ENCODE data around the gene CAMTA1.

The CAMTA1 gene

DNA sequence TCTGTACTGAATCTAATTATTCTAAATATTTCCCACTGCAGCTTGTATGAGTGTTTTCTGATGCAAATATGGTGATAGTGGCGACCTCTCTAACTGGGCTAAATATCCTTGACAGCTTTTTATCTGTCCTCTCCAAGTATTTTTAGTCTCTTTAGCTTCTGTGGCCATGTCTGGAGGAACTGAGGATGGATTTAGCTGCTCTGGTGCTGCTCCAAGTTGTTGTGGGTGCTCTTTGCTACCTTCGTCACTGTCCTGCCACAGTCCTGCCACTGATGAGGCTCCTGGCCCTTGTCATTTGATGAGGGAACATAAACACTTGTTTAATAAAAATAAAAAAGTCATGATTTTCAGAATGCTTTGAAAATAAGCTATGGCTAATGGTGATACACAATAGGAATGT lies 15.9 kb downstream of the CAMTA1 start:
- H3K4me3 ChIP-seq (ENCODE audit: low read depth, low read length) = no peak overlapping the region
- TF ChIP-seq, protein P1, sequence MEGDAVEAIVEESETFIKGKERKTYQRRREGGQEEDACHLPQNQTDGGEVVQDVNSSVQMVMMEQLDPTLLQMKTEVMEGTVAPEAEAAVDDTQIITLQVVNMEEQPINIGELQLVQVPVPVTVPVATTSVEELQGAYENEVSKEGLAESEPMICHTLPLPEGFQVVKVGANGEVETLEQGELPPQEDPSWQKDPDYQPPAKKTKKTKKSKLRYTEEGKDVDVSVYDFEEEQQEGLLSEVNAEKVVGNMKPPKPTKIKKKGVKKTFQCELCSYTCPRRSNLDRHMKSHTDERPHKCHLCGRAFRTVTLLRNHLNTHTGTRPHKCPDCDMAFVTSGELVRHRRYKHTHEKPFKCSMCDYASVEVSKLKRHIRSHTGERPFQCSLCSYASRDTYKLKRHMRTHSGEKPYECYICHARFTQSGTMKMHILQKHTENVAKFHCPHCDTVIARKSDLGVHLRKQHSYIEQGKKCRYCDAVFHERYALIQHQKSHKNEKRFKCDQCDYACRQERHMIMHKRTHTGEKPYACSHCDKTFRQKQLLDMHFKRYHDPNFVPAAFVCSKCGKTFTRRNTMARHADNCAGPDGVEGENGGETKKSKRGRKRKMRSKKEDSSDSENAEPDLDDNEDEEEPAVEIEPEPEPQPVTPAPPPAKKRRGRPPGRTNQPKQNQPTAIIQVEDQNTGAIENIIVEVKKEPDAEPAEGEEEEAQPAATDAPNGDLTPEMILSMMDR (IDR thresholded peaks at IDR 0.05; ENCODE audit: low read depth, low read length) = no peak

DNA sequence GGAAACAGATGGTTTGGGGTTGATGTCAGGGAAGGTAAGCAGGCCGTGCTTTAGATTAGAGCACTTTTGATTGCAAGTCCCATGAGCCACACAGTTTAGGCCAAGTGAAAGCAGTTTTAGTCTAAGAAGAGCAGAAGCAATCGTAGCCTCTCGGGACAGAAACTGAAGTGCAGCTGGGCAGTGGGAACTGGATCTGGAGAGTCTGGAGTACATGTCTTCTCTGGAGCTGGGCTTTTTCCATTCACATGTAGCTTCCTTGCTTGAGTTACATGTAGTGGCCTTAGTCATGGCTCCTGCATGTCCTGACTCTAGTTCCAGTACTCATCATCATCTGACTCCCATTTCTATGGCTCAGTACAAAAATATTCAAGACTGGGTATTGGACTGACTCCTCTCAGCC lies 16.7 kb downstream of the CAMTA1 start:
- TF ChIP-seq, protein P1 (IDR thresholded peaks at IDR 0.05; ENCODE audit: low read depth, low read length) = no peak
- H3K4me3 ChIP-seq (ENCODE audit: low read depth, low read length) = no peak overlapping the region

DNA sequence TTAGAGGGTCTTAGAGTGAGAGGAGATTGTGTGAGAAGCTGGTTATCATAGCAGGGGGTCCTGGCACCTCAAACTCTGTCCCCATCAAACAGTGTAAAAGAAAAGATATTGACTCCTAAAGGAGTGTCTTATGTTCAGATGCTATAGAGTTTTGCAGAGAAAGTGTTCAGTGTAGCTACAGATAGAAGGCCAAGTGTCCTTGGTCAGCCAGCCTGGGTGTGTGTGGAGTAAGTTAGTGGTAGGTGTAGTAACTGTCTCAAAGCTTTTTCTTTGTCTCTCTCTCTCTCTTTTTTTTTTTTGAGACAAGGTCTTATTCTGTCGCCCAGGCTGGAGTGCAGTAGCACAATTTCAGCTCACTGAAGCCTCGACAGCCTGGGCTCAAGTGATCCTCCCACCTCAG lies 17.2 kb downstream of the CAMTA1 start:
- TF ChIP-seq, protein P1 (IDR thresholded peaks at IDR 0.05; ENCODE audit: low read depth, low read length) = no peak

DNA sequence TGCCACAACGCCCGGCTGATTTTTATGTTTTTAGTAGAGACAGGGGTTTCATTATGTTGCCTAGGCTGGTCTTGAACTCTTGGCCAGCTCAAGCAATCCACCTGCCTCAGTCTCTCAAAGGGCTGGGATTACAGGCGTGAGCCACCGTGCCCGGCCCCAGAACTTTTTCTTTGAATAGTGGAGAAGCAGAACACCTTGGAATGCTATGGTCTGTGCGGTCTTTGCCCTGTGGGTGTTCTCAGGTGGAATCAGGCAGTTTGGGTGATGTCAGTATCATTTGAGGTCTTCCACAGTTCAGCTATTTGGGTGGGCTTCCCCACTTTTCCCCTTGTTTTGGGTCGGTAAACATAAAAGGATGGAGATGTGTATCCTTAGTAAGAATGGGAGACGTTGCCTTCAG lies 17.6 kb downstream of the CAMTA1 start:
- H3K4me3 ChIP-seq (ENCODE audit: low read depth, low read length) = no peak overlapping the region
- TF ChIP-seq, protein P1 (IDR thresholded peaks at IDR 0.05; ENCODE audit: low read depth, low read length) = no peak

More for the DNA sequence above, 17.2 kb downstream of the CAMTA1 start:
- H3K4me3 ChIP-seq (ENCODE audit: low read depth, low read length) = no peak overlapping the region

DNA sequence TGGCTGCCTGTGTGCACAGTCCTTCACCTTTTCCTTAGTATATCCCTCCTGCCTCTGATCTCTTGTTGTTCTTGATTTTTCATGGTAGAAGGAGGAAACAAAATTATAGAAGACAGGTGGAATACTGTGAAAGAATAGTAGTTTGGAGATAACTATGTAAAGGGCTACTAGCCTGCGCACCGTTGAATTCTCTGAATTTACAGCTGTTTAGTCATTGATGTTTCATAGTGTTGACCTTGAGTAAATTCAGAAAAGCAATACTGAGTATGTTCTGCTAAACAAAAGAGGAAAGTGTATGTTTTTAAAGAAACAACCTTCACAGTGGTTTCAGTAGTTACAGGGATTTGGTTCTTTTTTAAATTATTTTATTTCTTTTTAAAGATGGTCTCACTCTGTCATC lies 18.1 kb downstream of the CAMTA1 start:
- H3K4me3 ChIP-seq (ENCODE audit: low read depth, low read length) = no peak overlapping the region
- TF ChIP-seq, protein P1 (IDR thresholded peaks at IDR 0.05; ENCODE audit: low read depth, low read length) = no peak

DNA sequence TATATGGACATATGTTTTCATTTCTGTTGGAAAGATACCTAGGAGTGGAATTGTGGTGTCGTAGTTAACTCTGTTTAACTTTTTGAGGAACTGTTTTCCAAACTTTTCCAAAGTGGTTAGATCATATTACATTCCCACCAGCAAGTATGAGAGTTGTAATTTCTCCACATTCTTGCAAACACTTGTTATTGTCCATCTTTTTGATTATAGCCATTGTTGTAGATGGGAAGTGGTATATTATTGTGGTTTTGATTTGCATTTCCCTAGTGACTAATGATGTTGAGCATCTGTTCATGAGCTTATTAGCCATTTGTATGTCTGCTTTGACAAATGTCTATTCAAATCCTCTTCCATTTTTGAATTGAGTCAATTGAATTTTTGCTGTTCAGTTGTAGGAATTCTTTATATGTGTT lies 19.8 kb downstream of the CAMTA1 start:
- H3K4me3 ChIP-seq (ENCODE audit: low read depth, low read length) = no peak overlapping the region
- TF ChIP-seq, protein P1 (IDR thresholded peaks at IDR 0.05; ENCODE audit: low read depth, low read length) = no peak

DNA sequence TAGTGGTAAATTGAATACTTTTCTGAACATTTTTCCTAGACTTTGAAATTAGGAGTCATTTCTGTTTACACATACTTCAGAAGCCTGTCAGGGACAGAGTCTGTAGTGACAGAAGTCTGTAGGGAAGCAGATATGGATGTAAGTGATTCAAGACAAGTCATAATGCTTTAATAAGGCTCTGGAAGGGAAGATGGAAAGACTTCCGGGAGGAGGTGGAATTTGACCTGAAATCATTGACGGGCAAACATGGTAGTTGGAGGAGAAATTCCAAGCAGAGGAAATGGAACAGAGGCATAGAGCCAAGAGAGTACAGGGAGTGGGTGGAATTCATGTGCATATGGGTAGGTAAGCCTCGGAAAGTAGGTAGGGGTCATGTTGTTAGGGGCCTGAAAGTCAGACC lies 22.5 kb downstream of the CAMTA1 start:
- H3K4me3 ChIP-seq (ENCODE audit: low read depth, low read length) = no peak overlapping the region
- TF ChIP-seq, protein P1 (IDR thresholded peaks at IDR 0.05; ENCODE audit: low read depth, low read length) = no peak

Data from WI38 (cell line).